GM10266 (cell line): ENCODE measurements around the gene KLHL24.
"Not testable (repeated sequence)": the region's sequence is repeated elsewhere in the genome, so short reads cannot be mapped to it uniquely, and the experiment has no call there.

Experiments
- DNase-seq: peaks from one replicate; pipeline ENCODE4 v3.0.0; 2012; ENCODE audit errors: extremely low spot score
- TF ChIP-seq, protein P1 (sequence below): IDR thresholded peaks from 2 replicates; pipeline ENCODE4 v1.5.1; 2012; ENCODE audit warnings: mild to moderate bottlenecking, low read depth; ENCODE audit not compliant: control insufficient read depth, insufficient read depth; ENCODE audit errors: missing control alignments

KLHL24 gene

GRCh38 chr3:183688874-183689273 is 53.5 kb downstream of the KLHL24 start:
- DNase-seq = no peak
- TF ChIP-seq, protein P1, sequence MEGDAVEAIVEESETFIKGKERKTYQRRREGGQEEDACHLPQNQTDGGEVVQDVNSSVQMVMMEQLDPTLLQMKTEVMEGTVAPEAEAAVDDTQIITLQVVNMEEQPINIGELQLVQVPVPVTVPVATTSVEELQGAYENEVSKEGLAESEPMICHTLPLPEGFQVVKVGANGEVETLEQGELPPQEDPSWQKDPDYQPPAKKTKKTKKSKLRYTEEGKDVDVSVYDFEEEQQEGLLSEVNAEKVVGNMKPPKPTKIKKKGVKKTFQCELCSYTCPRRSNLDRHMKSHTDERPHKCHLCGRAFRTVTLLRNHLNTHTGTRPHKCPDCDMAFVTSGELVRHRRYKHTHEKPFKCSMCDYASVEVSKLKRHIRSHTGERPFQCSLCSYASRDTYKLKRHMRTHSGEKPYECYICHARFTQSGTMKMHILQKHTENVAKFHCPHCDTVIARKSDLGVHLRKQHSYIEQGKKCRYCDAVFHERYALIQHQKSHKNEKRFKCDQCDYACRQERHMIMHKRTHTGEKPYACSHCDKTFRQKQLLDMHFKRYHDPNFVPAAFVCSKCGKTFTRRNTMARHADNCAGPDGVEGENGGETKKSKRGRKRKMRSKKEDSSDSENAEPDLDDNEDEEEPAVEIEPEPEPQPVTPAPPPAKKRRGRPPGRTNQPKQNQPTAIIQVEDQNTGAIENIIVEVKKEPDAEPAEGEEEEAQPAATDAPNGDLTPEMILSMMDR = no peak

DNA sequence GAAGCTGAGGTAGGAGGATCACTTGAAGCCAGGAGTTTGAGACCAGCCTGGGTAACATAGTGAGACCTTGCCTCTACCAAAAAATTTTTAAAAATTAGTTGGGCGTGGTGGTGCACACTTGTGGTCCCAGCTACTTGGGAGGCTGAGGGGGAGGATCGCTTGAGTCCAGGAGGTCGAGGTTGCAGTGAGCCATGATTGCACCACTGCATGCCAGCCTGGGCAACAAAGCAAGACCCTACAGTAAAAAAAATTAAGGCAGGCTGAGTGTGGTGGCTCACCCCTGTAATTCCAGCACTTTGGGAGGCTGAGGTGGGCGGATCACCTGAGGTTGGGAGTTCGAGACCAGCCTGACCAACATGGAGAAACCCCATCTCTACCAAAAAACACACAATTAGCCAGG is 54.2 kb downstream of the KLHL24 start:
- not testable (repeated sequence) for DNase-seq

DNA sequence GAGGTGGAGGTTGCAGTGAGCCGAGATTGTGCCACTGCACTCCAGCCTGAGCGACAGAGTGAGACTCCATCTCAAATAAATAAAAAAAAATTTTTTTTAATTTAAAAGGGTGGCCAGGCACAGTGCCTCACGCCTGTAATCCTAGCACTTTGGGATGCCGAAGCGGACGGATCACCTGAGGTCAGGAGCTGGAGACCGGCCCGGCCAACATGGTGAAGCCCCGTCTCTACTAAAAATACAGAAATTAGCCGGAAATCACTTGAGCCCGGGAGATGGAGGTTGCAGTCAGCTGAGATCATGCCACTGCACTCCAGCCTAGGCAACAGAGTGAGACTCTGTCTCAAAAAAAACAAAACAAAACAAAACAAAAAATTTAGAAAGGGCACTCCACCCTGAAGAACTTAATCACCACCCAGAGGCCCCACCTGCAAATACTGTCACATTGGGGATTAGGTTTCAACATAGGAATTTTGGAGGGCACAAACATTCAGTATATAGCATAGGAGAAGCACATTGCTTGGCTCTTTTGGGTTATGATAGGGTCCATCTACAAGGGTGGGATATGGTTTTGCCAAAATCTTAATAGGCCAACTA is 55.1 kb downstream of the KLHL24 start:
- DNase-seq = no peak
- TF ChIP-seq, protein P1 = no peak

GRCh38 chr3:183692436-183692835 is 57.0 kb downstream of the KLHL24 start:
- DNase-seq = no peak
- TF ChIP-seq, protein P1 = no peak

GRCh38 chr3:183695569-183696364 is 60.3 kb downstream of the KLHL24 start:
- DNase-seq = no peak
- TF ChIP-seq, protein P1 = no peak

- peak; percentile 45 for DNase-seq
- TF ChIP-seq, protein P1 = no peak
Observed at GRCh38 chr3:183697123-183697609, 61.7 kb downstream of the KLHL24 start.

GRCh38 chr3:183697610-183698317 is 62.3 kb downstream of the KLHL24 start, which contains the start of gene YEATS2:
Gene YEATS2, plus strand, starts transcription at chr3:183697797. Its CDS starts 17,366 bp downstream, at chr3:183715163.
- TF ChIP-seq, protein P1 = no peak

More at GRCh38 chr3:183697610-183698317, 62.3 kb downstream of the KLHL24 start, which contains the start of gene YEATS2:
- DNase-seq = peak; percentile 99
